ENCODE results near the gene CSNK1G2. TPM values are rescaled to one million over a fixed set of nuclear protein-coding genes. Genes with fewer than 3 reads are reported as not detected.
A peak's percentile ranks its signal among the peaks of the same experiment; 100 is the strongest.

The CSNK1G2 gene
- total and polyA plus RNA-seq, 2 of the 13 experiments (the other 11 are each of a cell fraction or from before 2014, with no cell fraction given), result 53.8 to 72.5 TPM

- TF ChIP-seq, protein P1, sequence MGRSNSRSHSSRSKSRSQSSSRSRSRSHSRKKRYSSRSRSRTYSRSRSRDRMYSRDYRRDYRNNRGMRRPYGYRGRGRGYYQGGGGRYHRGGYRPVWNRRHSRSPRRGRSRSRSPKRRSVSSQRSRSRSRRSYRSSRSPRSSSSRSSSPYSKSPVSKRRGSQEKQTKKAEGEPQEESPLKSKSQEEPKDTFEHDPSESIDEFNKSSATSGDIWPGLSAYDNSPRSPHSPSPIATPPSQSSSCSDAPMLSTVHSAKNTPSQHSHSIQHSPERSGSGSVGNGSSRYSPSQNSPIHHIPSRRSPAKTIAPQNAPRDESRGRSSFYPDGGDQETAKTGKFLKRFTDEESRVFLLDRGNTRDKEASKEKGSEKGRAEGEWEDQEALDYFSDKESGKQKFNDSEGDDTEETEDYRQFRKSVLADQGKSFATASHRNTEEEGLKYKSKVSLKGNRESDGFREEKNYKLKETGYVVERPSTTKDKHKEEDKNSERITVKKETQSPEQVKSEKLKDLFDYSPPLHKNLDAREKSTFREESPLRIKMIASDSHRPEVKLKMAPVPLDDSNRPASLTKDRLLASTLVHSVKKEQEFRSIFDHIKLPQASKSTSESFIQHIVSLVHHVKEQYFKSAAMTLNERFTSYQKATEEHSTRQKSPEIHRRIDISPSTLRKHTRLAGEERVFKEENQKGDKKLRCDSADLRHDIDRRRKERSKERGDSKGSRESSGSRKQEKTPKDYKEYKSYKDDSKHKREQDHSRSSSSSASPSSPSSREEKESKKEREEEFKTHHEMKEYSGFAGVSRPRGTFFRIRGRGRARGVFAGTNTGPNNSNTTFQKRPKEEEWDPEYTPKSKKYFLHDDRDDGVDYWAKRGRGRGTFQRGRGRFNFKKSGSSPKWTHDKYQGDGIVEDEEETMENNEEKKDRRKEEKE (IDR thresholded peaks at IDR 0.05), result no peak
- no peak for TF ChIP-seq ZFP37 (CRISPR knock-in tag; IDR thresholded peaks at IDR 0.05; ENCODE audit: borderline replicate concordance)
- no peak for TF ChIP-seq ZBTB8A (CRISPR knock-in tag; IDR thresholded peaks at IDR 0.05; ENCODE audit: borderline replicate concordance, low read depth)
- TF ChIP-seq RBM22 (optimal IDR thresholded peaks at IDR 0.05; ENCODE audit: low read length), result no peak
- no peak for TF ChIP-seq GFI1 (CRISPR knock-in tag; IDR thresholded peaks at IDR 0.05; ENCODE audit: borderline replicate concordance)
- no peak for TF ChIP-seq HOXD1 (CRISPR knock-in tag; IDR thresholded peaks at IDR 0.05)
- TF ChIP-seq GABPB1 (CRISPR knock-in tag; IDR thresholded peaks at IDR 0.05), result peak; percentile 5; the same call in 1 of the 2 replicates
- no peak for TF ChIP-seq ZNF446 (CRISPR knock-in tag; IDR thresholded peaks at IDR 0.05)
- no peak for TF ChIP-seq BRCA1 (CRISPR knock-in tag; IDR thresholded peaks at IDR 0.05)
- no peak for TF ChIP-seq TFAP4 (IDR thresholded peaks at IDR 0.05; ENCODE audit: borderline replicate concordance, low read depth)
- TF ChIP-seq ARNTL (CRISPR knock-in tag; IDR thresholded peaks at IDR 0.05), result no peak
- TF ChIP-seq NR3C1 (CRISPR knock-in tag; IDR thresholded peaks at IDR 0.05), result no peak
- TF ChIP-seq, protein P2, sequence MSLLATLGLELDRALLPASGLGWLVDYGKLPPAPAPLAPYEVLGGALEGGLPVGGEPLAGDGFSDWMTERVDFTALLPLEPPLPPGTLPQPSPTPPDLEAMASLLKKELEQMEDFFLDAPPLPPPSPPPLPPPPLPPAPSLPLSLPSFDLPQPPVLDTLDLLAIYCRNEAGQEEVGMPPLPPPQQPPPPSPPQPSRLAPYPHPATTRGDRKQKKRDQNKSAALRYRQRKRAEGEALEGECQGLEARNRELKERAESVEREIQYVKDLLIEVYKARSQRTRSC (CRISPR knock-in tag; IDR thresholded peaks at IDR 0.05; ENCODE audit: low read depth), result no peak
- no peak for TF ChIP-seq PHB2 (IDR thresholded peaks at IDR 0.05; ENCODE audit: partially characterized antibody)
- peak; percentile 70 for TF ChIP-seq ZNF687 (CRISPR knock-in tag; IDR thresholded peaks at IDR 0.05)
- TF ChIP-seq EP300 (IDR thresholded peaks at IDR 0.05; ENCODE audit: low read depth in 2 of 2, low read length in 2 of 2), result no peak
- 0 out of 2 replicates have a peak, but pooled peaks have one; percentile 14 for TF ChIP-seq EP300 (CRISPR knock-in tag; IDR thresholded peaks at IDR 0.05; ENCODE audit: borderline replicate concordance)
- no peak for TF ChIP-seq TCF12 (IDR thresholded peaks at IDR 0.05)
- TF ChIP-seq TCF12 (CRISPR knock-in tag; IDR thresholded peaks at IDR 0.05), result no peak
- TF ChIP-seq TBX3 (IDR thresholded peaks at IDR 0.05; ENCODE audit: borderline replicate concordance), result no peak
- TF ChIP-seq DNMT1 (CRISPR knock-in tag; IDR thresholded peaks at IDR 0.05), result no peak
- TF ChIP-seq ZNF607 (CRISPR knock-in tag; IDR thresholded peaks at IDR 0.05; ENCODE audit: borderline replicate concordance), result 0 out of 2 replicates have a peak, but pooled peaks have one; percentile 22
Observed at GRCh38 chr19:1935484-1936208, 5.3 kb upstream of the CSNK1G2 start (continued).
